OCI-LY1 (cell line): Measurements from ENCODE around the gene SLCO6A1.

Source experiments
- H2AFZ ChIP-seq: fragments of 200-600 bp; sonication (generic), shearing (Covaris generic); 2 replicates; pipeline ENCODE4 v1.6.0; 2014; ENCODE audit warnings: antibody characterized with exemption, mild to moderate bottlenecking, low read length
- H3F3A ChIP-seq: fragments of 200-600 bp; sonication (generic), shearing (Covaris generic); 2 replicates; pipeline ENCODE4 v1.6.0; 2014; ENCODE audit warnings: mild to moderate bottlenecking, antibody characterized with exemption, low read length, moderate library complexity; ENCODE audit not compliant: insufficient read depth
- H3K27ac ChIP-seq: fragments of 200-600 bp; sonication (generic); 2 replicates; pipeline ENCODE4 v1.5.1; 2014; ENCODE audit warnings: low read length, mixed run types, mild to moderate bottlenecking, low read depth; ENCODE audit not compliant: poor library complexity, severe bottlenecking
- H3K27me3 ChIP-seq: fragments of 200-600 bp; sonication (generic); 2 replicates; pipeline ENCODE4 v1.6.0; 2014; ENCODE audit warnings: antibody characterized with exemption, mild to moderate bottlenecking, low read length, moderate library complexity; ENCODE audit not compliant: insufficient read depth
- H3K36me3 ChIP-seq: fragments of 200-600 bp; sonication (generic); 2 replicates; pipeline ENCODE4 v1.6.1; 2014; ENCODE audit warnings: mild to moderate bottlenecking, antibody characterized with exemption, low read length, moderate library complexity, mixed read lengths; ENCODE audit not compliant: insufficient read depth
- H3K4me1 ChIP-seq: fragments of 200-600 bp; sonication (generic); 2 replicates; pipeline ENCODE4 v1.5.1; 2014; ENCODE audit warnings: mild to moderate bottlenecking, low read length, moderate library complexity; ENCODE audit not compliant: insufficient read depth, severe bottlenecking
- H3K4me2 ChIP-seq: fragments of 200-600 bp; sonication (generic), shearing (Covaris generic); 2 replicates; pipeline ENCODE4 v1.6.1; 2014; ENCODE audit warnings: low read length
- H3K4me3 ChIP-seq: fragments of 200-600 bp; sonication (generic); 2 replicates; pipeline ENCODE4 v1.5.1; 2014; ENCODE audit warnings: low read length, low read depth, mild to moderate bottlenecking, mixed read lengths; ENCODE audit not compliant: poor library complexity, severe bottlenecking
- H3K79me2 ChIP-seq: fragments of 200-600 bp; shearing (Covaris generic); 2 replicates; pipeline ENCODE4 v1.6.1; 2016; ENCODE audit warnings: mixed run types, low read length, mixed read lengths; ENCODE audit not compliant: insufficient read depth
- H3K9ac ChIP-seq: fragments of 200-600 bp; sonication (generic), shearing (Covaris generic); 2 replicates; pipeline ENCODE4 v1.6.1; 2014; ENCODE audit warnings: mild to moderate bottlenecking, low read length, mixed read lengths
- H3K9me2 ChIP-seq: fragments of 200-600 bp; sonication (generic), shearing (Covaris generic); 2 replicates; pipeline ENCODE4 v1.6.1; 2014; ENCODE audit warnings: low read depth, mild to moderate bottlenecking, low read length, mixed read lengths
- H3K9me3 ChIP-seq: fragments of 200-600 bp; shearing (Covaris generic); 2 replicates; pipeline ENCODE4 v1.6.1; 2014; ENCODE audit warnings: low read length, mixed read lengths
- H4K20me1 ChIP-seq: fragments of 200-600 bp; sonication (generic), shearing (Covaris generic); 2 replicates; pipeline ENCODE4 v1.6.0; 2016; ENCODE audit warnings: mild to moderate bottlenecking, low read length; ENCODE audit not compliant: insufficient read depth
- EZH2 ChIP-seq: fragments of 200-600 bp; sonication (generic), shearing (Covaris generic); IDR thresholded peaks from 2 replicates; pipeline ENCODE4 v1.8.0; 2017; ENCODE audit warnings: borderline replicate concordance, mixed run types, mild to moderate bottlenecking, antibody characterized with exemption, low read length, moderate library complexity, mixed read lengths
- TF ChIP-seq, protein P1 (sequence below): fragments of 200-600 bp; sonication (generic), shearing (Covaris generic); IDR thresholded peaks from 2 replicates; pipeline ENCODE4 v1.5.1; 2017; ENCODE audit warnings: mild to moderate bottlenecking, antibody characterized with exemption, low read length, moderate library complexity, mixed read lengths

SLCO6A1 gene

DNA sequence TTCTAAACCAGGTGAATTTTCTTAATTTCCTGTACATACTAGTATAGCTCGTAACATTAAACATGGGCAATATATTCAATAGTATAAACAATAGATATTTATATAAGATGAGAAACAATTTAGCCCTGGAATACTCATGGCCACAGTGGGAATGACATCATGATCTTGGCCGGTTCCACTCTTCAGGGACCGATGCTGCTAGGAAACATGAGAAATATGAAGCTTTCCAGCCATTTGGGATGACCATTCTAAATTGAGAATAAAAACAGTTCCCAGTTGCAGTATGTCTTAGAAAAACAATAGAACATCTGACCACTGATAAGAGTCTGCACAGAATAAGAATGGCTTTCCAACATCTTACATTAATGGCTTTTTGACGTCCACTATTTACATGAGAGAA lies 33.3 kb upstream of the SLCO6A1 start:
- Histone ChIP-seq H3K9me2 (no peaks in the 10 kb centered on the region), H3K27me3 (no peaks in the 10 kb centered on the region), H3K9me3 (no peaks in the 10 kb centered on the region), H3K4me1 (no peaks in the 10 kb centered on the region), H3K79me2 (no peaks in the 10 kb centered on the region), H3F3A (no peaks in the 10 kb centered on the region), H3K36me3 (no peaks in the 10 kb centered on the region), H3K4me2 (no peak overlapping the region), H2AFZ (no peak overlapping the region), H3K4me3 (no peak overlapping the region), H3K27ac (no peak overlapping the region), H3K9ac (no peak overlapping the region), H4K20me1 (no peaks in the 10 kb centered on the region)
- TF ChIP-seq, protein P1, sequence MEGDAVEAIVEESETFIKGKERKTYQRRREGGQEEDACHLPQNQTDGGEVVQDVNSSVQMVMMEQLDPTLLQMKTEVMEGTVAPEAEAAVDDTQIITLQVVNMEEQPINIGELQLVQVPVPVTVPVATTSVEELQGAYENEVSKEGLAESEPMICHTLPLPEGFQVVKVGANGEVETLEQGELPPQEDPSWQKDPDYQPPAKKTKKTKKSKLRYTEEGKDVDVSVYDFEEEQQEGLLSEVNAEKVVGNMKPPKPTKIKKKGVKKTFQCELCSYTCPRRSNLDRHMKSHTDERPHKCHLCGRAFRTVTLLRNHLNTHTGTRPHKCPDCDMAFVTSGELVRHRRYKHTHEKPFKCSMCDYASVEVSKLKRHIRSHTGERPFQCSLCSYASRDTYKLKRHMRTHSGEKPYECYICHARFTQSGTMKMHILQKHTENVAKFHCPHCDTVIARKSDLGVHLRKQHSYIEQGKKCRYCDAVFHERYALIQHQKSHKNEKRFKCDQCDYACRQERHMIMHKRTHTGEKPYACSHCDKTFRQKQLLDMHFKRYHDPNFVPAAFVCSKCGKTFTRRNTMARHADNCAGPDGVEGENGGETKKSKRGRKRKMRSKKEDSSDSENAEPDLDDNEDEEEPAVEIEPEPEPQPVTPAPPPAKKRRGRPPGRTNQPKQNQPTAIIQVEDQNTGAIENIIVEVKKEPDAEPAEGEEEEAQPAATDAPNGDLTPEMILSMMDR, result no peak
- TF ChIP-seq EZH2, result no peak

DNA sequence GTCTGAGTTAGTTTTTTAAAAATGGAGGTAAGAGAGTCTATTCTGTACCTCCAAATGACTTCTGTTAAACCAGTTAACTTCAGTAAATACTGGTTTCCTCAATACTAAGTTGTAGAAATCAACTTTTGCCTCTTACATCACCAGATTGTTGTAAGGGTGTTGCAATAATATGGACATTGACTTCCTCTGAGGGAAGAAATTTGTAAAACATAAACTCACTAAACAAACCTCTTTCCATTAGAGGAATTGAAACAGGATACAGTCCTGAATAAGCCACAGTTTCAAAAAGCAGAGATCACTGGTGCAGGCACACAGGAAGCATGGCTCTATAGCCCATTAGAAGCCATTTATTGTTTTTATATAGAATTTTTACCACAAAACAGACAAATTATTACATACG lies 32.7 kb upstream of the SLCO6A1 start:
- Histone ChIP-seq H3K36me3 (no peaks in the 10 kb centered on the region), H3F3A (no peaks in the 10 kb centered on the region), H4K20me1 (no peaks in the 10 kb centered on the region), H3K4me3 (no peak overlapping the region), H3K79me2 (no peaks in the 10 kb centered on the region), H2AFZ (no peak overlapping the region), H3K9ac (no peak overlapping the region), H3K27me3 (no peaks in the 10 kb centered on the region), H3K9me3 (no peaks in the 10 kb centered on the region), H3K4me2 (no peak overlapping the region), H3K4me1 (no peaks in the 10 kb centered on the region), H3K9me2 (no peaks in the 10 kb centered on the region), H3K27ac (no peak overlapping the region)
- no peak for TF ChIP-seq EZH2
- TF ChIP-seq, protein P1, result no peak

DNA sequence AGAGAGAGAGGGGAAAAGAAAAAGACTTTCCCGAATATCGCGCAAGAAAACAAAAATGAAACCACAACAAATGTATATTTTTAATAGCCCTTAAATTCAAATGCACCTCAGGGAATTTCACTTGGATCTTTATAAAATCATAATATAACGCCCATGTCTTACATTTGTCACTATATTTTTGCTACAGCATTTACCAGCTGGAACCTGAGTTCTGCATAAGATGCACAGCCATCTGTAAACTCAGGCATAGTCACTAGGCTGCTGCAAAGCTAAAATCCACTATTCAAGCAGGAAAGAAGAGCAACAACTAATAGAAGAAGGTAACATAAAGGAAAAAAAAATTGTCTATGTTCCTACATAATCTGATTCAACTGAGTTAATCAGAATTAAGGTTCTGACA lies 30.6 kb upstream of the SLCO6A1 start:
- H3K9me2 ChIP-seq, result no peaks in the 10 kb centered on the region
- no peaks in the 10 kb centered on the region for H3K79me2 ChIP-seq
- no peak overlapping the region for H3K4me2 ChIP-seq
- no peak overlapping the region for H2AFZ ChIP-seq
- H3K4me3 ChIP-seq, result no peak overlapping the region
- no peak overlapping the region for H3K27ac ChIP-seq
- H3K9me3 ChIP-seq, result no peaks in the 10 kb centered on the region
- H3K4me1 ChIP-seq, result no peaks in the 10 kb centered on the region
- H3K27me3 ChIP-seq, result no peaks in the 10 kb centered on the region
- H3K9ac ChIP-seq, result no peak overlapping the region
- H3K36me3 ChIP-seq, result no peaks in the 10 kb centered on the region
- H3F3A ChIP-seq, result no peaks in the 10 kb centered on the region
- no peaks in the 10 kb centered on the region for H4K20me1 ChIP-seq
- no peak for TF ChIP-seq EZH2
- TF ChIP-seq, protein P1, result no peak
